SU-DHL-6 (cell line): ENCODE data around the gene ZFP1.

Experiments used
- CTCF ChIP-seq: fragments of 200-600 bp; sonication (generic); IDR thresholded peaks from one replicate; pipeline ENCODE4 v1.5.1; 2017; ENCODE audit warnings: antibody characterized with exemption, mild to moderate bottlenecking, low read length, moderate library complexity; ENCODE audit not compliant: insufficient read depth, poor library complexity, severe bottlenecking
- EZH2phosphoT487 ChIP-seq: fragments of 200-600 bp; sonication (generic), shearing (Covaris generic); conservative IDR thresholded peaks from 2 replicates; pipeline ENCODE4 v1.6.1; 2018; ENCODE audit warnings: mild to moderate bottlenecking, antibody characterized with exemption, low read length, moderate library complexity, mixed read lengths

- TF ChIP-seq CTCF (no peak), EZH2phosphoT487 (no peak)
Measured at GRCh38 chr16:75099738-75100602, 48.4 kb upstream of the ZFP1 start.
